Mucosa of descending colon (tissue), 3 donors: ENCODE measurements around the gene UPP1. TPM values are rescaled to one million over a fixed set of nuclear protein-coding genes. Genes with fewer than 3 reads are reported as not detected.

Source experiments
- ATAC-seq: fragments of 200-7000 bp; cut with Tn5 transposase; one replicate; pipeline ENCODE4 v1.9.1; 2020; ENCODE audit warnings: mild to moderate bottlenecking, moderate library complexity
- DNase-seq, 3 donors: peaks; one replicate each; pipeline ENCODE4 v3.0.0-alpha.2; 2020
- H3K36me3 ChIP-seq: fragments of 200-600 bp; one replicate; pipeline ENCODE4 v1.8.0; 2021; ENCODE audit warnings: low read depth, mild to moderate bottlenecking
- H3K4me1 ChIP-seq: fragments of 200-600 bp; one replicate; pipeline ENCODE4 v1.8.0; 2021; ENCODE audit warnings: low read depth, mild to moderate bottlenecking
- H3K4me3 ChIP-seq: fragments of 200-600 bp; one replicate; pipeline ENCODE4 v1.8.0; 2021; ENCODE audit warnings: mild to moderate bottlenecking
- H3K9me3 ChIP-seq: fragments of 200-600 bp; one replicate; pipeline ENCODE4 v1.8.0; 2021; ENCODE audit warnings: mild to moderate bottlenecking
- CTCF ChIP-seq: fragments of 200-600 bp; IDR thresholded peaks from one replicate; pipeline ENCODE4 v1.8.0; 2022; ENCODE audit warnings: antibody characterized with exemption, mild to moderate bottlenecking
- intact Hi-C, 2 donors: fragments of 100-400 bp; cut with DNase I in 1 of 2; cut with micrococcal nuclease in 1 of 2; formaldehyde crosslinking; loops; one replicate each; pipeline versions ENCODE4 v1.11.0 to v1.11.1; 2022; cut with DNase I, micrococcal nuclease
- total RNA-seq, 3 donors: library from RNA; stranded (reverse); fragmentation: NEBNext Ultra II Directional in 2 of 3; extraction: Animal tissue kit (Norgen Biotek cat#: 25700) in 2 of 3; gene quantifications; one replicate each; pipeline versions ENCODE4 v1.2.1 to v1.2.4, GENCODE V29; 2021 to 2023
- donor health status: DM: no; HTN: no; CAD: no; lungs with moderate emphysema.
- donor health status: DM: no; HTN: no; CAD: no.
- donor health status: DM: no; HTN: yes; CAD: no.

The UPP1 gene
- total RNA-seq, 3 donors from 2014 or later = 30.7 to 63.6 (median 51.0) TPM

GRCh38 chr7:48154792-48155413, 65.8 kb downstream of the UPP1 start:
- DNase-seq (peak in 2 of 3 donors; percentile 75 to 88), ATAC-seq (peak; percentile 96)
- intact Hi-C loops = no loop called here
- peak; percentile 53 for TF ChIP-seq CTCF
- no peaks in the 10 kb centered on the region for H3K36me3 ChIP-seq
- no peak overlapping the region for H3K4me3 ChIP-seq
- H3K4me1 ChIP-seq = peaks cover 5% of the 10 kb centered on the region
- no peaks in the 10 kb centered on the region for H3K9me3 ChIP-seq

Other genes starting within 250 kb of the UPP1 start
- under 1 TPM; 0.60 to 0.95 (median 0.61) TPM for gene PKD1L1, start 140.8 kb upstream of the UPP1 start, total RNA-seq
- gene HUS1, start 109.7 kb upstream of the UPP1 start, total RNA-seq = 10 to 100 TPM; 44.8 to 53.7 (median 47.4) TPM
- under 1 TPM in 1 of 3 donors, not detected in 2; 0.31 TPM for gene SUN3, start 60.2 kb upstream of the UPP1 start, total RNA-seq
- gene C7orf57, start 53.7 kb upstream of the UPP1 start, total RNA-seq = not detected
- 1 to 10 TPM in 2 of 3 donors, under 1 TPM in 1; 0.43 to 1.6 (median 1.1) TPM for gene ABCA13, start 82.2 kb downstream of the UPP1 start, total RNA-seq